Measurements from ENCODE around the gene ARF6. TPM values are rescaled to one million over a fixed set of nuclear protein-coding genes. Genes with fewer than 3 reads are reported as not detected.

The ARF6 gene
- polyA plus RNA-seq, 2 of the 4 experiments (the other 2 are of a cell fraction) = 33.3 to 54.8 TPM

- ChIA-PET CTCF (no interaction called here), POLR2A (no interaction called here)
- no peak for TF ChIP-seq USF2 (IDR thresholded peaks at IDR 0.05)
- TF ChIP-seq KDM1A (IDR thresholded peaks at IDR 0.05; ENCODE audit: low read depth) = no peak
- no peak for TF ChIP-seq BHLHE40 (IDR thresholded peaks at IDR 0.05; ENCODE audit: low read depth, low read length)
- no peak for TF ChIP-seq MAZ (IDR thresholded peaks at IDR 0.05; ENCODE audit: borderline replicate concordance, low read depth, low read length)
- no peak for TF ChIP-seq EP300 (IDR thresholded peaks at IDR 0.05)
- TF ChIP-seq NPAS2 (CRISPR knock-in tag; IDR thresholded peaks at IDR 0.05; ENCODE audit: borderline replicate concordance) = no peak
- TF ChIP-seq SMC3 (IDR thresholded peaks at IDR 0.05) = no peak
- no peak for TF ChIP-seq ZC3H11A (IDR thresholded peaks at IDR 0.05)
- TF ChIP-seq JUNB (IDR thresholded peaks at IDR 0.05) = no peak
- no peak for TF ChIP-seq HES2 (IDR thresholded peaks at IDR 0.05)
- H3K9me3 ChIP-seq = no peaks in the 10 kb centered on the region
- no peak for DNase-seq (ENCODE audit: low read depth in 1 of 2, low spot score in 1 of 2)
- H3K4me2 ChIP-seq = no peak overlapping the region
- FAIRE-seq = no peak
- H3K4me1 ChIP-seq = no peaks in the 10 kb centered on the region
- WGBS (ENCODE audit: missing lambda C conversion rate) = 89% methylated on average over 2 of the region's 2 CpGs
- no peak for ATAC-seq
- no peak overlapping the region for H3K4me3 ChIP-seq
- H3K27ac ChIP-seq = no peak overlapping the region
These were observed 37.8 kb downstream of the ARF6 start for GRCh38 chr14:49930720-49931119.

- Histone ChIP-seq H3K4me3 (no peak overlapping the region), H3K4me1 (no peaks in the 10 kb centered on the region), H3K9me3 (no peaks in the 10 kb centered on the region), H3K4me2 (no peak overlapping the region), H3K27ac (no peak overlapping the region)
- DNase-seq (ENCODE audit: low read depth in 1 of 2, low spot score in 1 of 2) (no peak), FAIRE-seq (no peak), ATAC-seq (no peak)
- TF ChIP-seq BHLHE40 (IDR thresholded peaks at IDR 0.05; ENCODE audit: low read depth, low read length) = no peak
- no peak for TF ChIP-seq ZFP36 (IDR thresholded peaks at IDR 0.05; ENCODE audit: borderline replicate concordance, partially characterized antibody)
- no peak for TF ChIP-seq KDM5A (IDR thresholded peaks at IDR 0.05)
- TF ChIP-seq CEBPB (IDR thresholded peaks at IDR 0.05) = no peak
- no peak for TF ChIP-seq RCOR1 (IDR thresholded peaks at IDR 0.05; ENCODE audit: low read depth, low read length)
- TF ChIP-seq HES2 (IDR thresholded peaks at IDR 0.05) = no peak
- TF ChIP-seq REST (IDR thresholded peaks at IDR 0.05) = no peak
- no peak for TF ChIP-seq ZSCAN20 (CRISPR knock-in tag; IDR thresholded peaks at IDR 0.05)
- TF ChIP-seq ZNF302 (CRISPR knock-in tag; IDR thresholded peaks at IDR 0.05) = no peak
- TF ChIP-seq NFE2L2 (conservative IDR thresholded peaks at IDR 0.05; ENCODE audit: low read length) = no peak
- no peak for TF ChIP-seq POLR2AphosphoS2 (conservative IDR thresholded peaks at IDR 0.05; ENCODE audit: low read length)
- TF ChIP-seq MAFK (IDR thresholded peaks at IDR 0.05; ENCODE audit: partially characterized antibody) = no peak
- no peak for TF ChIP-seq HOXB13 (CRISPR knock-in tag; IDR thresholded peaks at IDR 0.05; ENCODE audit: low read depth)
- CTCF ChIA-PET = no interaction called here
- WGBS (ENCODE audit: missing lambda C conversion rate) = 86% methylated on average over 3 of the region's 3 CpGs
- POLR2A ChIA-PET = no interaction called here
These were observed 38.6 kb downstream of the ARF6 start for GRCh38 chr14:49931523-49931922.

GRCh38 chr14:49933128-49933527 is 40.2 kb downstream of the ARF6 start:
- ATAC-seq = no peak
- CTCF ChIA-PET = no interaction called here
- FAIRE-seq = no peak
- TF ChIP-seq MAX (IDR thresholded peaks at IDR 0.05) (no peak), HDAC2 (IDR thresholded peaks at IDR 0.05) (no peak), NFE2L2 (conservative IDR thresholded peaks at IDR 0.05; ENCODE audit: low read length) (no peak), MYC (IDR thresholded peaks at IDR 0.05; ENCODE audit: borderline replicate concordance, low read length) (no peak), USF2 (IDR thresholded peaks at IDR 0.05) (no peak), RARB (CRISPR knock-in tag; IDR thresholded peaks at IDR 0.05) (no peak), MAFK (IDR thresholded peaks at IDR 0.05; ENCODE audit: partially characterized antibody) (no peak), ZFP36 (IDR thresholded peaks at IDR 0.05; ENCODE audit: borderline replicate concordance, partially characterized antibody) (no peak), CHD4 (IDR thresholded peaks at IDR 0.05; ENCODE audit: borderline replicate concordance) (no peak), HOXB13 (CRISPR knock-in tag; IDR thresholded peaks at IDR 0.05; ENCODE audit: low read depth) (no peak), KDM1A (IDR thresholded peaks at IDR 0.05; ENCODE audit: low read depth) (no peak), CEBPB (IDR thresholded peaks at IDR 0.05) (no peak), CTCF (IDR thresholded peaks at IDR 0.05) (no peak)

More at GRCh38 chr14:49933128-49933527, 40.2 kb downstream of the ARF6 start:
- Histone ChIP-seq H3K9me3 (peaks cover 3% of the 10 kb centered on the region; the same call in 1 of the 3 replicates), H3K4me3 (no peak overlapping the region), H3K27ac (no peak overlapping the region), H3K4me2 (no peak overlapping the region), H3K4me1 (no peaks in the 10 kb centered on the region)
- 75% methylated on average over 4 of the region's 4 CpGs for WGBS (ENCODE audit: missing lambda C conversion rate)
- no peak for DNase-seq (ENCODE audit: low read depth in 1 of 2, low spot score in 1 of 2)
- POLR2A ChIA-PET = no interaction called here

Data from A549 (cell line).